NB4 (cell line): Measurements from ENCODE around the gene GADD45G.

Experiments
- DNase-seq: peaks from one replicate; pipeline ENCODE4 v3.0.0; 2010; ENCODE audit warnings: low read depth
- H3K4me3 ChIP-seq: one replicate; pipeline ENCODE4 v1.5.1; 2011; ENCODE audit warnings: mild to moderate bottlenecking, low read depth, low read length, moderate library complexity
- MYC ChIP-seq: IDR thresholded peaks from 2 replicates; pipeline ENCODE4 v1.6.1; 2011; ENCODE audit warnings: low read depth, low read length
- POLR2A ChIP-seq: IDR thresholded peaks from 2 replicates; pipeline ENCODE4 v1.6.1; 2011; ENCODE audit warnings: mild to moderate bottlenecking; ENCODE audit not compliant: insufficient read length; ENCODE audit errors: extremely low read depth
- TF ChIP-seq, protein P1 (sequence below): IDR thresholded peaks from one replicate; pipeline ENCODE4 v1.5.1; 2012; ENCODE audit warnings: low read depth, low read length
- TF ChIP-seq, protein P2 (sequence below): IDR thresholded peaks from 2 replicates; pipeline ENCODE4 v1.6.1; 2011; ENCODE audit warnings: low read depth, low read length

GADD45G gene

DNA sequence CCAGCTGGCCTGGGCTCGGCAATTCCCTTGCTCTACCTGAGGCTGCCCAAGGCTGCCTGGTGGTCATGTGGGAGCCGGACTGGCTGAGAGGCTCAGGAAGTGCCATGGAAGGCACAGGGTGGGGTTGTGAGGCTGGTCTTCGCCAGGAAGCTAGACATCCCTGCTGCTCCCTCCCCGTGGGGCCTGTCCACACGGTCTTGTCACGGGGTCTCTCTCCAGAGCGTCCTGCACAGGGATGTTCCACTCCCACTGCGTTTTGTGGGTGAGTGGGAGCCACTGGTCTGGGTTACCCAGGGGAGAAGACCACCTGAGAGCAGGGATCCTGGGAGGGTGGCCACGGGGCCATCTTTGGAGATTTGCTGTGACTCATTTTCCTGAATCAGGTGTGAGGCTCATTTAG lies 11.6 kb downstream of the GADD45G start:
- DNase-seq, result no peak
- H3K4me3 ChIP-seq, result no peak overlapping the region

DNA sequence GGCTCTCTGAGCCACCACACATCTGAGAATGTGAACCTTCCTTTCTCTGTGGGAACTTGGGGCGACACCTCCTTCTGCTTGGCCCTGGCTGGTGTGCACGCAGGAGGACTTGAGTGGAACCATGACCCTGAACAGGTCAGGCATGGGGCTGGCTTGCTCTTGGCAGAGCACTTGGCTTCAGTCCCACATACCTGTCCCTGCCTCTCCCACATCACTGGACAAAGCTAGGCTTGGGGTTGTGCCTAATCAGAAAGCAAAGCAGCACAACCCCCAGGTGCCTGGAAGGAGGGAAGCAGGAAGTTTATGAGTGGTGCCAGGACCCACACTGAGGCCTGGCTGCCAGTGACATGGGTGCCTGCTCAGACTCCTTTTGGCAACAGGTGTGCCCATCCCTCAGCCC lies 13.2 kb downstream of the GADD45G start:
- H3K4me3 ChIP-seq, result no peak overlapping the region
- TF ChIP-seq, protein P1, sequence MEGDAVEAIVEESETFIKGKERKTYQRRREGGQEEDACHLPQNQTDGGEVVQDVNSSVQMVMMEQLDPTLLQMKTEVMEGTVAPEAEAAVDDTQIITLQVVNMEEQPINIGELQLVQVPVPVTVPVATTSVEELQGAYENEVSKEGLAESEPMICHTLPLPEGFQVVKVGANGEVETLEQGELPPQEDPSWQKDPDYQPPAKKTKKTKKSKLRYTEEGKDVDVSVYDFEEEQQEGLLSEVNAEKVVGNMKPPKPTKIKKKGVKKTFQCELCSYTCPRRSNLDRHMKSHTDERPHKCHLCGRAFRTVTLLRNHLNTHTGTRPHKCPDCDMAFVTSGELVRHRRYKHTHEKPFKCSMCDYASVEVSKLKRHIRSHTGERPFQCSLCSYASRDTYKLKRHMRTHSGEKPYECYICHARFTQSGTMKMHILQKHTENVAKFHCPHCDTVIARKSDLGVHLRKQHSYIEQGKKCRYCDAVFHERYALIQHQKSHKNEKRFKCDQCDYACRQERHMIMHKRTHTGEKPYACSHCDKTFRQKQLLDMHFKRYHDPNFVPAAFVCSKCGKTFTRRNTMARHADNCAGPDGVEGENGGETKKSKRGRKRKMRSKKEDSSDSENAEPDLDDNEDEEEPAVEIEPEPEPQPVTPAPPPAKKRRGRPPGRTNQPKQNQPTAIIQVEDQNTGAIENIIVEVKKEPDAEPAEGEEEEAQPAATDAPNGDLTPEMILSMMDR, result no peak
- TF ChIP-seq, protein P2, sequence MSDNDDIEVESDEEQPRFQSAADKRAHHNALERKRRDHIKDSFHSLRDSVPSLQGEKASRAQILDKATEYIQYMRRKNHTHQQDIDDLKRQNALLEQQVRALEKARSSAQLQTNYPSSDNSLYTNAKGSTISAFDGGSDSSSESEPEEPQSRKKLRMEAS, result no peak
- TF ChIP-seq POLR2A, result no peak
- TF ChIP-seq MYC, result no peak
- no peak for DNase-seq

More for the DNA sequence above, 11.6 kb downstream of the GADD45G start:
- TF ChIP-seq, protein P2, result no peak
- TF ChIP-seq POLR2A, result no peak
- TF ChIP-seq, protein P1, result no peak
- no peak for TF ChIP-seq MYC

DNA sequence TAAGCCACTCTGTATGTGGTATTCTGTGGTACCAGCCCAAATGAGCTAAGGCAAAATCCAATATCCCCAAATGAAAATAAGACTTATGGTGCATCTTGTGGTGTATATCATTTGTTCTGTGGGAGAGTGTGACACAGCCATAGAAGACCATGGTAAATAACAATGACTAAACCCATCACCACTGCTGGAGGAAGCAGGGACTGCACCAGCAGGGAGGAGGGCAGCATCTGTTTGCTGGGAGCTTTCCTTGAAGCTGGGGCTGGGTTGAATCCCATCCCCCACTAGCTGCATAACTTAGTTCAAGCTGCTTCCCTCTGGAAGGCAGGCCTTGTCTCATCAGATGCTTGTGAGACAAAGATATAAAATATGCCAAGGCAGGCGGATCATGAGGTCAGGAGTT lies 14.2 kb downstream of the GADD45G start:
- no peak for DNase-seq
- H3K4me3 ChIP-seq, result no peak overlapping the region
- TF ChIP-seq POLR2A (no peak), MYC (no peak)
- TF ChIP-seq, protein P1, result no peak
- TF ChIP-seq, protein P2, result no peak

DNA sequence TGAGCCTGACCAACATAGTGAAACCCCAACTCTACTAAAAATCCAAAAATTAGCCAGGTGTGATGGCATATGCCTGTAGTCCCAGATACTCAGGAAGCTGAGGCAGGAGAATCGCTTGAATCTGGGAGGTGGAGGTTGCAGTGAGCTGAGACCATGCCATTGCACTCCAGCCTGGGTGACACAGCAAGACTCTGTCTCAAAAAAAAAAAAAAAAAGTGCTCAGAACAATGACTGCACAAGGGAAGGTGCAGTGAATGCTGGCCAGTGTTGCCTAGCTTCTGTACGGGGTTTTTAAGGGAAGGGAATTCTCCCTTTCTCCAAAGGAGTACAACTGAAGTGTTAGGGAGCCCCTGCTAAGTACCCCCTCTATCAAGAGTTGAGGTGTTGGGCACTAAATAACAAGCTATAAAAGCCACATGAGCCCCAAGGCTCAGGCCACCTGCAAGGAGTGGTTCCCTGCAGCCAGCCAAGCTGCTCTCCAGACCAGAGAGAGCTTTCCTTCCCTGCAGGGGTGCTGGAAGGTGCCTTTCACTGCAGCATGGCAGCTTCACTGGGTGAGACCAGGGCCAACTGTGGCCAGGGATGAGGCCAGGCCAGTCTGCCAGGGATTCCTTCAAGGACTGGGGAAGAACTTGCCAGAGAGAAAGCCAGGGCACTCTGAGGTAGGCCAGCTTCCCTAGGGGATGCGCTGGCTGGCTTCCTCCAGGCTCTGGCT lies 14.8 kb downstream of the GADD45G start:
- H3K4me3 ChIP-seq, result no peak overlapping the region
- TF ChIP-seq POLR2A, result no peak
- TF ChIP-seq MYC, result no peak
- TF ChIP-seq, protein P1, result no peak
- TF ChIP-seq, protein P2, result no peak
- no peak for DNase-seq

DNA sequence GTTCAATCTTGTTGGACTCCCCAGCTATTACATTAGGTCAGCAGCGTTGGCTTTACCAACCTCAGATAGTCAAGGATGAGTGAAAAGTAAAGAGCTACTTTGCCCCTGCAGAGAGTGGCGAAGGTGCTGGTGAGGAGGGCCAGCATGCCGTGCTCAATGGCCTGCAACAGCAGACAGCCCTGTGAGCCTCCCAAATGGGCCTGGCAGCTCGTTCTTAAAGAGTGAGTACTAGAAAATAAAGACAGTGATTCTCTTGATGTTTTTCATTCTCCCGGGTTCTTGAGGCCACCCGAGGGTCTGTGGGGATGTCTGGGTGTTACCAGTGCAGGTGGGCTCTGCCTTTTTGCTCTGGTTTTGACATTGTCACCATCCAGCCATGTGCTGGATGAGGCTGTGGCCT lies 16.2 kb downstream of the GADD45G start:
- no peak overlapping the region for H3K4me3 ChIP-seq
- no peak for DNase-seq
- TF ChIP-seq, protein P1, result no peak
- no peak for TF ChIP-seq POLR2A
- TF ChIP-seq, protein P2, result no peak
- no peak for TF ChIP-seq MYC
